GM12878 (cell line): ENCODE data around the gene IKZF5. TPM values are rescaled to one million over a fixed set of nuclear protein-coding genes. Genes with fewer than 3 reads are reported as not detected.

Source experiments
- ATAC-seq: fragments of 200-7000 bp; cut with Tn5 transposase; 3 replicates; pipeline ENCODE4 v1.9.1; 2020; ENCODE audit warnings: mild to moderate bottlenecking, moderate library complexity
- BruUV-seq: library from RNA; stranded (reverse); fragments of 400-500 nt; replicated peaks from 2 replicates; lab custom pipeline; 2021; lab: Mats Ljungman, UMichigan
- CTCF ChIA-PET: fragments of 300-600 bp; sonication (Branson Sonifier 250); formaldehyde crosslinking; extraction: SDS; loops from one replicate; lab custom pipeline; 2021; ENCODE audit warnings: inconsistent platforms; lab: Yijun Ruan, JAX
- POLR2A ChIA-PET: fragments of 350-600 bp; formaldehyde crosslinking; extraction: SDS; loops from one replicate; lab custom pipeline; 2021; ENCODE audit warnings: inconsistent platforms; lab: Charles Lee
- RAD21 ChIA-PET: fragments of 300-600 bp; sonication (Branson Sonifier 250); formaldehyde crosslinking; loops from one replicate; lab custom pipeline; 2023; ENCODE audit warnings: antibody characterized with exemption; ENCODE audit not compliant: unreplicated experiment; lab: Charles Lee
- SMC1A ChIA-PET: fragments of 300-600 bp; sonication (Branson Sonifier 250); formaldehyde crosslinking; loops from one replicate; lab custom pipeline; 2023; ENCODE audit not compliant: unreplicated experiment, uncharacterized antibody; lab: Charles Lee
- DNase-seq: peaks from one replicate; pipeline ENCODE4 v3.0.0-alpha.2; 2011; ENCODE audit warnings: low read depth, low spot score
- FAIRE-seq: peaks from 3 replicates; lab custom pipeline; 2011; peaks lifted over from hg19 to GRCh38; lab: Jason Lieb, UNC
- H2AFZ ChIP-seq: 2 replicates; pipeline ENCODE4 v1.6.0; 2011; ENCODE audit warnings: low read depth, low read length, control low read depth; ENCODE audit not compliant: control insufficient read depth
- H3K27ac ChIP-seq: 2 replicates; pipeline ENCODE4 v1.5.1; 2011; ENCODE audit warnings: control low read depth; ENCODE audit not compliant: control insufficient read depth, insufficient read depth
- H3K27me3 ChIP-seq, 2 experiments: replicated peaks in 1 of 2; 2 replicates each; pipeline versions ENCODE4 v1.6.0 to v1.6.1; 2011; ENCODE audit warnings: low read length in 1 of 2; ENCODE audit not compliant: control insufficient read depth in 2 of 2, insufficient read depth in 2 of 2
- H3K36me3 ChIP-seq, 2 experiments: 2 replicates each; pipeline ENCODE4 v1.5.1; 2011; ENCODE audit warnings: low read length in 1 of 2; ENCODE audit not compliant: control insufficient read depth in 2 of 2, insufficient read depth in 2 of 2
- H3K4me1 ChIP-seq: 2 replicates; pipeline ENCODE4 v1.6.1; 2011; ENCODE audit warnings: mild to moderate bottlenecking, low read length, moderate library complexity, mixed read lengths; ENCODE audit not compliant: control insufficient read depth, insufficient read depth
- H3K4me2 ChIP-seq: 2 replicates; pipeline ENCODE4 v1.6.0; 2011; ENCODE audit warnings: control low read depth; ENCODE audit not compliant: control insufficient read depth, insufficient read depth
- H3K4me3 ChIP-seq: fragments of 200-600 bp; sonication (generic); 2 replicates; pipeline ENCODE4 v1.5.1; 2016
- H3K79me2 ChIP-seq: 2 replicates; pipeline ENCODE4 v1.6.0; 2011; ENCODE audit warnings: low read length; ENCODE audit not compliant: control insufficient read depth, insufficient read depth
- H3K9ac ChIP-seq: 2 replicates; pipeline ENCODE4 v1.8.0; 2011; ENCODE audit warnings: low read length, control low read depth, mixed read lengths; ENCODE audit not compliant: control insufficient read depth, insufficient read depth
- H3K9me3 ChIP-seq: replicated peaks from 3 replicates; pipeline ENCODE4 v1.5.1; 2011; ENCODE audit warnings: mild to moderate bottlenecking, low read length; ENCODE audit not compliant: control insufficient read depth, insufficient read depth
- H4K20me1 ChIP-seq: 2 replicates; pipeline ENCODE4 v1.6.0; 2011; ENCODE audit not compliant: control insufficient read depth, insufficient read depth
- ASH2L ChIP-seq: fragments of 300-600, 200-600 bp; sonication (generic); IDR thresholded peaks from 2 replicates; pipeline ENCODE4 v1.6.1; 2017; ENCODE audit warnings: low read depth, mild to moderate bottlenecking, borderline replicate concordance
- CBX3 ChIP-seq: fragments of 200-600 bp; sonication (generic); IDR thresholded peaks from 2 replicates; pipeline ENCODE4 v1.6.1; 2016; ENCODE audit warnings: low read depth, borderline replicate concordance
- CHD1 ChIP-seq: IDR thresholded peaks from 2 replicates; pipeline ENCODE4 v1.6.1; 2012; ENCODE audit warnings: low read depth, low read length, improper control_type of control experiment
- E2F4 ChIP-seq: IDR thresholded peaks from 2 replicates; pipeline ENCODE4 v1.6.1; 2012; ENCODE audit warnings: low read depth, low read length, improper control_type of control experiment
- HCFC1 ChIP-seq: fragments of 150-350 bp; IDR thresholded peaks from 2 replicates; pipeline ENCODE4 v1.6.1; 2014; ENCODE audit warnings: low read length
- MXI1 ChIP-seq: fragments of 150-350 bp; IDR thresholded peaks from 2 replicates; pipeline ENCODE4 v1.6.1; 2011; ENCODE audit warnings: low read depth, mild to moderate bottlenecking, inconsistent platforms, low read length, improper control_type of control experiment
- PAX5 ChIP-seq: IDR thresholded peaks from 2 replicates; pipeline ENCODE4 v1.6.1; 2011; ENCODE audit warnings: low read depth, low read length, borderline replicate concordance
- PAX8 ChIP-seq: fragments of 450-650 bp; IDR thresholded peaks from 2 replicates; pipeline ENCODE4 v1.6.1; 2017; ENCODE audit warnings: mild to moderate bottlenecking, moderate library complexity
- PRDM15 ChIP-seq: fragments of 450-650 bp; formaldehyde crosslinking; IDR thresholded peaks from 2 replicates; pipeline ENCODE4 v1.4.0; 2020; ENCODE audit warnings: mild to moderate bottlenecking, moderate library complexity
- WRNIP1 ChIP-seq: IDR thresholded peaks from 2 replicates; pipeline ENCODE4 v1.6.1; 2011; ENCODE audit warnings: low read depth, low read length, improper control_type of control experiment, borderline replicate concordance
- YBX1 ChIP-seq: fragments of 450-650 bp; IDR thresholded peaks from 2 replicates; pipeline ENCODE4 v1.6.1; 2016; ENCODE audit warnings: antibody characterized with exemption
- ZBTB4 ChIP-seq: fragments of 450-650 bp; formaldehyde crosslinking; IDR thresholded peaks from 2 replicates; pipeline ENCODE4 v1.4.0; 2022; ENCODE audit warnings: mild to moderate bottlenecking, moderate library complexity
- ZNF622 ChIP-seq: fragments of 450-650 bp; IDR thresholded peaks from 2 replicates; pipeline ENCODE4 v1.6.1; 2017; ENCODE audit warnings: mild to moderate bottlenecking, inconsistent platforms
- WGBS: methylation state at CpG from one replicate; pipeline ENCODE4 v1.1.6; 2016; ENCODE audit warnings: low lambda C conversion rate; ENCODE audit not compliant: insufficient replicate concordance, insufficient coverage; ENCODE audit errors: missing lambda C conversion rate; 5-methylcytosine and 5-hydroxymethylcytosine counted together
- in situ Hi-C: fragments of 300-500 bp; cut with MboI; formaldehyde crosslinking; loops from 9 replicates; pipeline ENCODE4 v1.14.3; 2018; ENCODE audit warnings: mixed read lengths
- intact Hi-C: fragments of 100-400 bp; cut with micrococcal nuclease; formaldehyde crosslinking; loops from one replicate; pipeline ENCODE4 v1.14.2; 2022; ENCODE audit not compliant: unreplicated experiment
- polyA plus RNA-seq, 11 experiments: library from polyadenylated mRNA; depleted of rRNA in 4 of 11; unstranded in 6 of 11; stranded (reverse) in 5 of 11; fragments of >200 nt; fragmentation: Nextera tagmentation in 4 of 11; fragmentation: Illumina TruSeq in 1 of 11; extraction: Ambion mirVana in 4 of 11; extraction: Trizol in 1 of 11; gene quantifications; 1 replicate in 1 of 11; 2 replicates in 10 of 11; pipeline versions ENCODE4 v1.2.1 to v1.2.3, GENCODE V29; 2011 to 2016; ENCODE audit warnings: inconsistent platforms in 2 of 11, missing spikeins in 2 of 11, low read depth in 1 of 11
- total RNA-seq, 4 experiments: library from RNA; depleted of rRNA in 3 of 4; stranded (reverse); fragments of >200 nt in 3 of 4; fragmentation: Illumina TruSeq in 1 of 4; extraction: Trizol in 1 of 4; gene quantifications; 2 replicates each; pipeline versions ENCODE4 v1.2.1 to v1.2.3, GENCODE V29; 2013 to 2021

Gene IKZF5
- total and polyA plus RNA-seq, 10 of the 15 experiments (the other 5 are each of a cell fraction or from before 2014, with no cell fraction given), result 5.3 to 23.2 (median 11.8) TPM

- TF ChIP-seq PRDM15 (CRISPR knock-in tag) (no peak), YBX1 (no peak), PAX8 (no peak)
Measured at GRCh38 chr10:123038782-123039631, 30.4 kb upstream of the IKZF5 start (continued).

GRCh38 chr10:123035467-123036086 is 27.0 kb upstream of the IKZF5 start:
- FAIRE-seq (no peak), ATAC-seq (no peak), DNase-seq (no peak)
- intact Hi-C loops (no loop called here), in situ Hi-C loops (no loop called here)
- Histone ChIP-seq H3K4me2 (no peak overlapping the region), H4K20me1 (no peaks in the 10 kb centered on the region), H3K4me3 (no peak overlapping the region), H3K36me3 (0 out of 4 replicates have a peak, but pooled peaks cover 0 to 4% of the 10 kb centered on the region in 2 experiments), H3K9ac (no peak overlapping the region), H3K9me3 (no peaks in the 10 kb centered on the region), H3K79me2 (no peaks in the 10 kb centered on the region), H3K27ac (no peak overlapping the region), H2AFZ (no peak overlapping the region), H3K27me3 (no peaks in the 10 kb centered on the region), H3K4me1 (peaks cover 8% of the 10 kb centered on the region)
- ChIA-PET RAD21 (no interaction called here), SMC1A (interaction anchor here (0.8 to 1.4 kb wide), 3 partner anchors 8 to 1367 kb away, joined by 3 to 4 read pairs (median 3); no protein-coding TSS in a partner anchor), CTCF (no interaction called here), POLR2A (no interaction called here)
- WGBS, result 75% methylated on average over 8 of the region's 8 CpGs
- no peak for TF ChIP-seq PAX5
- no peak for TF ChIP-seq ASH2L
- no peak for TF ChIP-seq WRNIP1
- no peak for TF ChIP-seq CHD1
- no peak for TF ChIP-seq E2F4
- no peak for TF ChIP-seq HCFC1
- no peak for TF ChIP-seq CBX3
- no peak for TF ChIP-seq ZNF622
- no peak for TF ChIP-seq ZBTB4 (CRISPR knock-in tag)
- TF ChIP-seq MXI1, result no peak
- BruUV-seq, result no TSS peak
